Breast epithelium (tissue), 3 donors: ENCODE results near the gene RIMBP2.

ENCODE experiments used
- POLR2AphosphoS5 ChIP-seq, 3 donors: sonication (generic); formaldehyde crosslinking; IDR thresholded peaks; one replicate each; pipeline ENCODE4 v1.6.1; 2017; ENCODE audit warnings: antibody characterized with exemption in 3 of 3
- TF ChIP-seq, protein P1 (sequence below), 3 donors: fragments of 450-650 bp; IDR thresholded peaks; one replicate each; pipeline ENCODE4 v1.5.1; 2016 to 2017; ENCODE audit warnings: antibody characterized with exemption in 3 of 3, mild to moderate bottlenecking in 3 of 3, moderate library complexity in 3 of 3

DNA sequence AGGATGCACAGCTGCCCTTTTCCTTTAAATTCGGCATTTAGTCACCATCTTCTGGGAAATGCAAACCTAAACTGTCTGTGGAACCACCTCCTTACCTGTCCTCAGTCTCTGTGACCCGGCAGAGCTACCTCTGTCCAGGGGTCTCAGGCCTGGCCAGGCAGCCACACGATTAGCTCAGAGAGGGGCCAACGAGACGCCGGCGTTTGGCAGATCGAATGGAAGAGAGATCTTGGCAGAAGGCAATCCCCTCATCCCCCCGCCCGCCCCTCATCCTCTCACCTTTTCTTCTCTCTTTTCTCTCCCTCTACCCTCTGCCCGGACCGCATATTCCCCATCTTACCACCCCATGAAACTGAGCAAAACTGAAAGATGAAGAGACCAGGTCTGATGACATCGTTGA is 277.4 kb downstream of the RIMBP2 start:
- TF ChIP-seq, protein P1, sequence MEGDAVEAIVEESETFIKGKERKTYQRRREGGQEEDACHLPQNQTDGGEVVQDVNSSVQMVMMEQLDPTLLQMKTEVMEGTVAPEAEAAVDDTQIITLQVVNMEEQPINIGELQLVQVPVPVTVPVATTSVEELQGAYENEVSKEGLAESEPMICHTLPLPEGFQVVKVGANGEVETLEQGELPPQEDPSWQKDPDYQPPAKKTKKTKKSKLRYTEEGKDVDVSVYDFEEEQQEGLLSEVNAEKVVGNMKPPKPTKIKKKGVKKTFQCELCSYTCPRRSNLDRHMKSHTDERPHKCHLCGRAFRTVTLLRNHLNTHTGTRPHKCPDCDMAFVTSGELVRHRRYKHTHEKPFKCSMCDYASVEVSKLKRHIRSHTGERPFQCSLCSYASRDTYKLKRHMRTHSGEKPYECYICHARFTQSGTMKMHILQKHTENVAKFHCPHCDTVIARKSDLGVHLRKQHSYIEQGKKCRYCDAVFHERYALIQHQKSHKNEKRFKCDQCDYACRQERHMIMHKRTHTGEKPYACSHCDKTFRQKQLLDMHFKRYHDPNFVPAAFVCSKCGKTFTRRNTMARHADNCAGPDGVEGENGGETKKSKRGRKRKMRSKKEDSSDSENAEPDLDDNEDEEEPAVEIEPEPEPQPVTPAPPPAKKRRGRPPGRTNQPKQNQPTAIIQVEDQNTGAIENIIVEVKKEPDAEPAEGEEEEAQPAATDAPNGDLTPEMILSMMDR (IDR thresholded peaks at IDR 0.05), result no peak
- no peak for TF ChIP-seq POLR2AphosphoS5 (IDR thresholded peaks at IDR 0.05)
